ENCODE results near the gene ENTHD1.

Gene ENTHD1

GRCh38 chr22:39714321-39714720 lies 179.2 kb downstream of the ENTHD1 start:
- H3K4me3 ChIP-seq (ENCODE audit: low read depth, low read length), result no peak overlapping the region
- TF ChIP-seq CTCF (IDR thresholded peaks at IDR 0.05; ENCODE audit: insufficient read depth, low read depth, low read length, missing control alignments), result no peak
- no peak for DNase-seq (ENCODE audit: low read depth)

DNA sequence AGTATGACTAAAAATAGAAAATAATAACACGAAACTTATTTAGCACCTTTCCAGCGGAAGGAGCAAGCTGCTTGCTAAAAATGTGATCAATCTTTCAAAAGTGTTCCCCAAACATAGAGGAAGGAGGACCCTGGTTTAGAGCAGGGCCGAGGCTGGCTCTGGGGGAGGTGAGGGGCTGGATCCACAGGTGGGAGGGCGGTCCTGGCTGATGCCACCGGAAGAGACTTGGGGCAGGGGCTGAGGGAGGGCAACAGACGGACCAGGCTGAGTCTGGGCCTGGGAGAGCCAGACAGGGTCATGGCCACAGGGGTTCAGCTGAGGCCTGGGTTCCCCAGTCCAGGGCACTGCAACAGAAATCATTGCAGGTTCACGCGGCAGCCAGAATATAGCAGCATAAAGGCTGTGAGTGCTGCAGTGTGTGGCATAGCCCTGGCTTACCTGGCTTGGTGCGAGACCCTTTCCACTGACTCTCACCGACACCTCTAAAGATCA lies 179.7 kb downstream of the ENTHD1 start:
- TF ChIP-seq CTCF (IDR thresholded peaks at IDR 0.05; ENCODE audit: insufficient read depth, low read depth, low read length, missing control alignments), result no peak
- no peak for DNase-seq (ENCODE audit: low read depth)
- H3K4me3 ChIP-seq (ENCODE audit: low read depth, low read length), result no peak overlapping the region

DNA sequence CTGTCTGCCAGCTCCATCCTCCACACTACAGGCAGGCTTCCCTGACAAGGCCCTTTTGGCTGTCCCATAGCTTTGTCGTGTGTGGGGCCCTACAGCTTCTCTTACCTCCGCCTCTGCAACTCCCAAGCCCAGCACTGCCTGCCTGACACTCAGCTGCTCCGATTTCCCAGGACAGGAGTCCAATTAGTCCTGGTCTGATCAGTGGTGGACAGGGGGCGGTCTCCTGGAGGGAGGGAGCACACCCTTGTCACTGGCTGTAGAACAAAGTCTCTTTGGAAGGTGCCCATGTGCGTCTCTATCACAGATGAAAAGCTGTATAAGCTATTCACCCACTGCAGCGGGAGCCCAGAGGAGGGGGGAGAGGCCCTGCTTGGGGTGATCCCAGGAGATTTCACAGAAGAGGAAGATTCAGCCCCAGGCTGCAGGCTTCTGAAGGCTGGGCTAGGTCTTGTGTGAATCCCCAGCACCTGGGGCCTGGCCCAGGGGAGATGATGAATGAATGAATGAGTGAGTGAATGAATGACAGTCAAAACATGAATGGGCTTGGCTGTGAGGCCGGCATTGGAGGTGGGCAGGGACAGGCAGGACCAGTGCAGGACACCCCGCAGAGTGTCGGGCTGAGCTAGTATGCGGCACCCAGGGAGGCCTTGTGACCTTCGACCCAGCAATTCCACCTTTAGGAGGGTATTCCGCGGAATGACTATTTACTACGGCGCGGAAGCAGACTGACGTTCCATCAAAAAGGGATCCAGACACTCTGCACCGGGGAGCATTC lies 180.6 kb downstream of the ENTHD1 start:
- H3K4me3 ChIP-seq (ENCODE audit: low read depth, low read length), result no peak overlapping the region
- no peak for TF ChIP-seq CTCF (IDR thresholded peaks at IDR 0.05; ENCODE audit: insufficient read depth, low read depth, low read length, missing control alignments)
- no peak for DNase-seq (ENCODE audit: low read depth)

- TF ChIP-seq CTCF (IDR thresholded peaks at IDR 0.05; ENCODE audit: insufficient read depth, low read depth, low read length, missing control alignments), result no peak
- DNase-seq (ENCODE audit: low read depth), result no peak
- no peak overlapping the region for H3K4me3 ChIP-seq (ENCODE audit: low read depth, low read length)
Measured at GRCh38 chr22:39712081-39712480, 181.5 kb downstream of the ENTHD1 start.

GRCh38 chr22:39710380-39711150 lies 183.0 kb downstream of the ENTHD1 start:
- no peak for TF ChIP-seq CTCF (IDR thresholded peaks at IDR 0.05; ENCODE audit: insufficient read depth, low read depth, low read length, missing control alignments)
- DNase-seq (ENCODE audit: low read depth), result no peak

DNA sequence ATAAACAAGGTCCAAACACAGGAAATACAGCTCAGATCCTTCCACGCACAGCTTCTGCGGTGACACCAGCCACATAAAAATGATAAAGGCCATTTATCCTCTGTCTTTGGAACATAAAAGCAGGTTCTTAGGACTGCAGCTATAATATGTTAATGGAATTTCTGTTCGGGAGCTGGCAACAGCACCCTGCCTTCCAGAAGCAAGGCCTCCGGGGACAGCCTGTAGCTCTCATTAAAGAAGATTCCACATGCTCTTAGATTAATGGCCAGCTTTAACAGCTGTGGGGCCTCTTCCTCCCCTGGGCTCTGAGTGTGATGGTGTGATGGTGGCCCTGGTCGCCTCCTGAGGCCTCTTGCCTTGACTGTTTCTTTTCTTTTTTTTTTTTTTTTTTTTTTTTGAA lies 185.7 kb downstream of the ENTHD1 start:
- H3K4me3 ChIP-seq (ENCODE audit: low read depth, low read length), result no peak overlapping the region
- no peak for DNase-seq (ENCODE audit: low read depth)
- no peak for TF ChIP-seq CTCF (IDR thresholded peaks at IDR 0.05; ENCODE audit: insufficient read depth, low read depth, low read length, missing control alignments)

More at GRCh38 chr22:39710380-39711150, 183.0 kb downstream of the ENTHD1 start:
- no peak overlapping the region for H3K4me3 ChIP-seq (ENCODE audit: low read depth, low read length)
